Right lung (tissue), 5 donors: ENCODE measurements around the gene CCR7. TPM values are rescaled to one million over a fixed set of nuclear protein-coding genes. Genes with fewer than 3 reads are reported as not detected.
A peak's percentile ranks its signal among the peaks of the same experiment; 100 is the strongest.

ENCODE experiments used
- DNase-seq, 2 donors: peaks; one replicate each; pipeline ENCODE4 v3.0.0-alpha.2; 2013
- polyA plus RNA-seq, 5 donors: library from polyadenylated mRNA; unstranded; fragments of 120-200 nt; gene quantifications; one replicate each; pipeline versions ENCODE4 v1.2.1 to v1.2.3, GENCODE V29; 2013; ENCODE audit warnings: inconsistent platforms in 1 of 5, low replicate concordance in 1 of 5; ENCODE audit not compliant: insufficient read length in 5 of 5, insufficient read depth in 1 of 5

Gene CCR7
- polyA plus RNA-seq, 5 donors: 0.37 to 0.76 (median 0.59) TPM

GRCh38 chr17:40562838-40563219 lies 2.4 kb downstream of the CCR7 start:
- no peak for DNase-seq

GRCh38 chr17:40561871-40562611 lies 3.2 kb downstream of the CCR7 start:
- no peak for DNase-seq

- DNase-seq: no peak
Measured at GRCh38 chr17:40561294-40561870, 3.9 kb downstream of the CCR7 start.

GRCh38 chr17:40560592-40561293 lies 4.5 kb downstream of the CCR7 start:
- DNase-seq: no peak

GRCh38 chr17:40559954-40560591 lies 5.2 kb downstream of the CCR7 start:
- DNase-seq: peak; percentile 83 to 90

- DNase-seq: no peak
Measured at GRCh38 chr17:40559564-40559916, 5.7 kb downstream of the CCR7 start.

- DNase-seq: no peak
Measured at GRCh38 chr17:40558890-40559563, 6.2 kb downstream of the CCR7 start.

GRCh38 chr17:40558300-40558889 lies 6.9 kb downstream of the CCR7 start:
- DNase-seq: no peak

GRCh38 chr17:40557531-40558299 lies 7.6 kb downstream of the CCR7 start:
- no peak for DNase-seq

GRCh38 chr17:40556884-40557414 lies 8.3 kb downstream of the CCR7 start:
- DNase-seq: no peak

GRCh38 chr17:40556198-40556661 lies 9.0 kb downstream of the CCR7 start:
- no peak for DNase-seq

- DNase-seq: no peak
Measured at GRCh38 chr17:40555296-40556190, 9.7 kb downstream of the CCR7 start.

- DNase-seq: no peak
Measured at GRCh38 chr17:40554646-40555295, 10.5 kb downstream of the CCR7 start.

- DNase-seq: no peak
Measured at GRCh38 chr17:40553694-40554534, 11.4 kb downstream of the CCR7 start.

GRCh38 chr17:40552806-40553693 lies 12.2 kb downstream of the CCR7 start:
- no peak for DNase-seq

GRCh38 chr17:40551879-40552768 lies 13.1 kb downstream of the CCR7 start:
- no peak for DNase-seq
